Stimulated activated CD8-positive, alpha-beta memory T cell treated with anti-CD3 and anti-CD28 coated beads, Interleukin-4, amount 100 ng/mL, for 1 hour (primary cell): ENCODE data around the gene ARL1.
A peak's percentile ranks its signal among the peaks of the same experiment; 100 is the strongest.
"Not testable (repeated sequence)": the region's sequence is repeated elsewhere in the genome, so short reads cannot be mapped to it uniquely, and the experiment has no call there.

ENCODE experiments used
- DNase-seq, 2 donors: peaks; one replicate each; pipeline ENCODE4 v3.0.0-alpha.2; 2020; ENCODE audit warnings: low read depth in 2 of 2, low spot score in 1 of 2

Gene ARL1

GRCh38 chr12:101407436-101408345 lies at the start of gene ARL1:
ARL1 (minus strand) TSS chr12:101407772; CDS start chr12:101407645, 127 bp downstream.
- DNase-seq = peak; percentile 40 to 60

- peak in 1 of 2 donors; percentile 2 for DNase-seq
Measured at GRCh38 chr12:101455685-101456084, 48.1 kb upstream of the ARL1 start.

GRCh38 chr12:101441461-101442224 lies 34.1 kb upstream of the ARL1 start:
- DNase-seq = no peak

GRCh38 chr12:101439236-101439635 lies 31.7 kb upstream of the ARL1 start:
- no peak for DNase-seq

GRCh38 chr12:101436136-101436535 lies 28.6 kb upstream of the ARL1 start:
- no peak for DNase-seq

GRCh38 chr12:101430456-101430855 lies 22.9 kb upstream of the ARL1 start:
- no peak for DNase-seq

- DNase-seq = no peak
Measured at GRCh38 chr12:101424620-101425019, 17.0 kb upstream of the ARL1 start.

GRCh38 chr12:101422066-101422465 lies 14.5 kb upstream of the ARL1 start:
- DNase-seq = not testable (repeated sequence)

GRCh38 chr12:101415228-101415627 lies 7.7 kb upstream of the ARL1 start:
- no peak for DNase-seq

GRCh38 chr12:101414533-101415119 lies 7.1 kb upstream of the ARL1 start:
- no peak for DNase-seq

GRCh38 chr12:101410169-101410568 lies 2.6 kb upstream of the ARL1 start:
- not testable (repeated sequence) for DNase-seq

GRCh38 chr12:101407049-101407435 lies 530 bp downstream of the ARL1 start:
- DNase-seq = no peak

- DNase-seq = not testable (repeated sequence)
Measured at GRCh38 chr12:101391181-101391580, 16.4 kb downstream of the ARL1 start.

GRCh38 chr12:101379149-101379548 lies 28.4 kb downstream of the ARL1 start:
- no peak for DNase-seq

GRCh38 chr12:101375573-101375972 lies 32.0 kb downstream of the ARL1 start:
- DNase-seq = no peak

- no peak for DNase-seq
Measured at GRCh38 chr12:101372431-101372830, 35.1 kb downstream of the ARL1 start.

- no peak for DNase-seq
Measured at GRCh38 chr12:101368016-101368415, 39.6 kb downstream of the ARL1 start.

GRCh38 chr12:101361455-101361854 lies 46.1 kb downstream of the ARL1 start:
- no peak for DNase-seq

GRCh38 chr12:101356794-101357193 lies 50.8 kb downstream of the ARL1 start:
- DNase-seq = no peak

GRCh38 chr12:101351682-101352081 lies 55.9 kb downstream of the ARL1 start:
- DNase-seq = no peak

GRCh38 chr12:101343893-101344292 lies 63.7 kb downstream of the ARL1 start:
- no peak for DNase-seq
